Body of pancreas (tissue), 4 donors: ENCODE data around the gene CEP112.

Source experiments
- POLR2A ChIP-seq, 3 donors: fragments of 450-650 bp; IDR thresholded peaks; one replicate each; pipeline ENCODE4 v1.6.1; 2016; ENCODE audit warnings: antibody characterized with exemption in 3 of 3, mild to moderate bottlenecking in 2 of 3
- TF ChIP-seq, protein P1 (sequence below), 7 experiments: fragments of 450-650 bp in 4 of 7; fragments of 200-600 bp in 3 of 7; sonication (generic) in 3 of 7; IDR thresholded peaks; one replicate each; pipeline ENCODE4 v1.5.1; 2016 to 2019; ENCODE audit warnings: antibody characterized with exemption in 7 of 7

DNA sequence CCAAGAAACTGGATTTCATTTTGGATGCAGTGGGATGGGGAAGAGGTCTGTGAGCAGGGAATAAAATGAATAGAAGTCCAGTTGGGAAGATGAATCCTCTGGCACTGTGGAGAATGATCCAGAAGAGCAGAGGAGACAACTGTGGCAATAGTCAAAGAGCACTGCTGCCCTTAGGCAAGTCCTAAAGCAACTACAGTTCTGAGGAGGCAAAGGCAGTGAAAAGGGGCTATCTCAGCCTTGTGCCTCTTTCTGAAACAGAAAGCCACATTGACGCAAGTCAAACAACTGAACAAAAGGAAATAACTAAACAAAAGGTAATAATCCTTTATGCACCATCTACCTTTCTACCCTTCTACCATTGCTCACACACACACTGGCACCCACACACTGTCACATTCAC is 392.5 kb downstream of the CEP112 start:
- TF ChIP-seq, protein P1, sequence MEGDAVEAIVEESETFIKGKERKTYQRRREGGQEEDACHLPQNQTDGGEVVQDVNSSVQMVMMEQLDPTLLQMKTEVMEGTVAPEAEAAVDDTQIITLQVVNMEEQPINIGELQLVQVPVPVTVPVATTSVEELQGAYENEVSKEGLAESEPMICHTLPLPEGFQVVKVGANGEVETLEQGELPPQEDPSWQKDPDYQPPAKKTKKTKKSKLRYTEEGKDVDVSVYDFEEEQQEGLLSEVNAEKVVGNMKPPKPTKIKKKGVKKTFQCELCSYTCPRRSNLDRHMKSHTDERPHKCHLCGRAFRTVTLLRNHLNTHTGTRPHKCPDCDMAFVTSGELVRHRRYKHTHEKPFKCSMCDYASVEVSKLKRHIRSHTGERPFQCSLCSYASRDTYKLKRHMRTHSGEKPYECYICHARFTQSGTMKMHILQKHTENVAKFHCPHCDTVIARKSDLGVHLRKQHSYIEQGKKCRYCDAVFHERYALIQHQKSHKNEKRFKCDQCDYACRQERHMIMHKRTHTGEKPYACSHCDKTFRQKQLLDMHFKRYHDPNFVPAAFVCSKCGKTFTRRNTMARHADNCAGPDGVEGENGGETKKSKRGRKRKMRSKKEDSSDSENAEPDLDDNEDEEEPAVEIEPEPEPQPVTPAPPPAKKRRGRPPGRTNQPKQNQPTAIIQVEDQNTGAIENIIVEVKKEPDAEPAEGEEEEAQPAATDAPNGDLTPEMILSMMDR (IDR thresholded peaks at IDR 0.05), result no peak
- TF ChIP-seq POLR2A (IDR thresholded peaks at IDR 0.05), result no peak
